Esophagus muscularis mucosa (tissue), 4 donors: ENCODE results near the gene PHC2. TPM values are rescaled to one million over a fixed set of nuclear protein-coding genes. Genes with fewer than 3 reads are reported as not detected.

Experiments used
- DNase-seq: peaks from one replicate; pipeline ENCODE4 v3.0.0-alpha.2; 2017; ENCODE audit errors: extremely low spot score
- H3K27ac ChIP-seq, 4 donors: fragments of 200-600 bp; sonication (generic); replicated peaks in 1 of 4; 1 replicate in 3 of 4; 2 replicates in 1 of 4; pipeline ENCODE4 v1.5.1; 2016 to 2019; ENCODE audit warnings: mild to moderate bottlenecking in 1 of 4
- H3K27me3 ChIP-seq, 4 donors: fragments of 200-600 bp; sonication (generic); one replicate each; pipeline versions ENCODE4 v1.5.1 to v1.6.0; 2016 to 2019
- H3K36me3 ChIP-seq, 4 donors: fragments of 200-600 bp; sonication (generic); one replicate each; pipeline ENCODE4 v1.5.1; 2016 to 2019
- H3K4me1 ChIP-seq, 4 donors: fragments of 200-600 bp; sonication (generic); one replicate each; pipeline ENCODE4 v1.5.1; 2016 to 2019
- H3K4me3 ChIP-seq, 4 donors: fragments of 200-600 bp; sonication (generic); 1 replicate in 2 of 4; 2 replicates in 2 of 4; pipeline ENCODE4 v1.5.1; 2016 to 2019; ENCODE audit warnings: mild to moderate bottlenecking in 4 of 4, moderate library complexity in 1 of 4
- H3K9me3 ChIP-seq, 4 donors: fragments of 200-600 bp; sonication (generic); 1 replicate in 3 of 4; 2 replicates in 1 of 4; pipeline ENCODE4 v1.5.1; 2016 to 2019
- EP300 ChIP-seq: sonication (generic); formaldehyde crosslinking; IDR thresholded peaks from one replicate; pipeline ENCODE4 v1.6.1; 2017; ENCODE audit warnings: antibody characterized with exemption
- POLR2A ChIP-seq: fragments of 450-650 bp; IDR thresholded peaks from one replicate; pipeline ENCODE4 v1.6.1; 2017; ENCODE audit warnings: antibody characterized with exemption, moderate library complexity, mild to moderate bottlenecking, low read depth
- POLR2AphosphoS5 ChIP-seq, 2 donors: sonication (generic); formaldehyde crosslinking; IDR thresholded peaks; one replicate each; pipeline ENCODE4 v1.6.1; 2017; ENCODE audit warnings: antibody characterized with exemption in 2 of 2
- WGBS: methylation state at CpG from one replicate; pipeline ENCODE4 v1.1.5; 2018; 5-methylcytosine and 5-hydroxymethylcytosine counted together
- intact Hi-C: fragments of 100-400 bp; cut with DNase I; formaldehyde crosslinking; loops from one replicate; pipeline ENCODE4 v1.15.1; 2023
- total RNA-seq, 4 donors: library from RNA; depleted of rRNA; stranded (reverse); fragments of >200 nt; gene quantifications; one replicate each; pipeline versions ENCODE4 v1.1.0 to v1.2.1, GENCODE V29; 2016
- TF ChIP-seq, protein P1 (sequence below), 3 experiments: fragments of 200-600 bp in 2 of 3; fragments of 450-650 bp in 1 of 3; sonication (generic) in 2 of 3; IDR thresholded peaks; one replicate each; pipeline ENCODE4 v1.5.1; 2017 to 2019; ENCODE audit warnings: antibody characterized with exemption in 3 of 3, mild to moderate bottlenecking in 2 of 3, moderate library complexity in 1 of 3

PHC2 gene
- total RNA-seq, 4 donors from 2014 or later: 104 to 274 (median 201) TPM

GRCh38 chr1:33456502-33456886 lies 25.6 kb upstream of the PHC2 start:
- WGBS: 84% methylated on average over 6 of the region's 6 CpGs
- intact Hi-C loops: no loop called here
- TF ChIP-seq, protein P1, sequence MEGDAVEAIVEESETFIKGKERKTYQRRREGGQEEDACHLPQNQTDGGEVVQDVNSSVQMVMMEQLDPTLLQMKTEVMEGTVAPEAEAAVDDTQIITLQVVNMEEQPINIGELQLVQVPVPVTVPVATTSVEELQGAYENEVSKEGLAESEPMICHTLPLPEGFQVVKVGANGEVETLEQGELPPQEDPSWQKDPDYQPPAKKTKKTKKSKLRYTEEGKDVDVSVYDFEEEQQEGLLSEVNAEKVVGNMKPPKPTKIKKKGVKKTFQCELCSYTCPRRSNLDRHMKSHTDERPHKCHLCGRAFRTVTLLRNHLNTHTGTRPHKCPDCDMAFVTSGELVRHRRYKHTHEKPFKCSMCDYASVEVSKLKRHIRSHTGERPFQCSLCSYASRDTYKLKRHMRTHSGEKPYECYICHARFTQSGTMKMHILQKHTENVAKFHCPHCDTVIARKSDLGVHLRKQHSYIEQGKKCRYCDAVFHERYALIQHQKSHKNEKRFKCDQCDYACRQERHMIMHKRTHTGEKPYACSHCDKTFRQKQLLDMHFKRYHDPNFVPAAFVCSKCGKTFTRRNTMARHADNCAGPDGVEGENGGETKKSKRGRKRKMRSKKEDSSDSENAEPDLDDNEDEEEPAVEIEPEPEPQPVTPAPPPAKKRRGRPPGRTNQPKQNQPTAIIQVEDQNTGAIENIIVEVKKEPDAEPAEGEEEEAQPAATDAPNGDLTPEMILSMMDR (IDR thresholded peaks at IDR 0.05): no peak
- TF ChIP-seq POLR2A (no peak), POLR2AphosphoS5 (IDR thresholded peaks at IDR 0.05) (no peak), EP300 (no peak)
- Histone ChIP-seq H3K9me3 (no peaks in the 10 kb centered on the region), H3K36me3 (no peaks in the 10 kb centered on the region), H3K27me3 (no peaks in the 10 kb centered on the region), H3K27ac (peak overlapping the region in 3 of 4 donors; percentile 32 to 60 (median 43)), H3K4me1 (peaks cover 21 to 47% (median 41%) of the 10 kb centered on the region in 4 donors), H3K4me3 (no peak overlapping the region)
- no peak for DNase-seq

DNA sequence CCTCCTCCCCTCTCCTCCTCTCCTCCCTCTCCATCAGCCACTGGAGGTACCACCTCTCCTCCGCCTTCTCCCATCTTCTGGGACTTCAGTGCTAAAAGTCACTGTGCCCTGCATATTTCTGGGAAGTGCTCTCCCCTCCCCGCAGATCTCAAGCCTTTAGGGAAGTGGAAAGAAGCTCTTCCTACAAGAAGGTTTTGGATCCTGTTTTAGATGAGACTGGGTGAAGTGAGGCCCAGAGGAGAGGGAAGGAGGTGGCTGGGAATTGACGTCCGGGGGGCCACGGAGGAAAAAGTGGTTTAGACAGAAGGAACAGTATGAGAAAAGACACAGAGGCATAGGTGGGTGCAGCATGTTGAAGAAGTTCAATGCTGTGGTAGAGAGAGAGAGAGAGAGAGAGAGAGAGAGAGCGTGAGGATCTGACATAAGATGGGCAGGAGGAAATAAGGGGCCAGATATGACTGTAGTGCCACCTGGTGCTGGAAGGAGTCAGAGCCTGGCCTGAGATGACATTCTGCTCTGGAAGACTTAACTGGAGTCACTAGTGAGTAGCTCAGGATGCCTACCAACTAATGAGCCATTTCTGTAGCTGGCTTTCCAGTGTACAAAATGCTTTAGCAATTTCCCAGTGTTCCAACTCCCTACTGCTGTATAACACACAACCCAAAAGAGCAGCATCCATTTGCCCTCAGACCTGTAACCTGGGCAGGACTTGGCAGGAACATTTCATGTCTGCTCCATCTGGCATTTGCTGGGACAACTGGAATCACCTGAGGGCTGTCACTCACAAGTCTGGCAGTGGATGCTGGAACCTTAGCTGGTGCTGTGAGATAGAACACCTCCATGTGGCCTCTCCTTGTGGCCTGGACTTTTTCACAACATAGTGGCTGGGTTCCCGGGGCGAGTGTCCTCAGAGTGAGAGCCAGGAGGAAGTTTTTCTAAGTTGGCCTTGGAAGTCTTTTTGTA lies 24.9 kb upstream of the PHC2 start:
- Histone ChIP-seq H3K36me3 (no peaks in the 10 kb centered on the region), H3K4me3 (no peak overlapping the region), H3K27ac (peak overlapping the region in 3 of 4 donors; percentile 32 to 60 (median 43)), H3K9me3 (no peaks in the 10 kb centered on the region), H3K27me3 (no peaks in the 10 kb centered on the region), H3K4me1 (peaks cover 17 to 40% (median 34%) of the 10 kb centered on the region in 4 donors)
- intact Hi-C loops: no loop called here
- no peak for DNase-seq
- WGBS: 49% methylated on average over 8 of the region's 8 CpGs
- TF ChIP-seq, protein P1 (IDR thresholded peaks at IDR 0.05): peak; percentile 60 to 67 (median 62)
- no peak for TF ChIP-seq EP300

DNA sequence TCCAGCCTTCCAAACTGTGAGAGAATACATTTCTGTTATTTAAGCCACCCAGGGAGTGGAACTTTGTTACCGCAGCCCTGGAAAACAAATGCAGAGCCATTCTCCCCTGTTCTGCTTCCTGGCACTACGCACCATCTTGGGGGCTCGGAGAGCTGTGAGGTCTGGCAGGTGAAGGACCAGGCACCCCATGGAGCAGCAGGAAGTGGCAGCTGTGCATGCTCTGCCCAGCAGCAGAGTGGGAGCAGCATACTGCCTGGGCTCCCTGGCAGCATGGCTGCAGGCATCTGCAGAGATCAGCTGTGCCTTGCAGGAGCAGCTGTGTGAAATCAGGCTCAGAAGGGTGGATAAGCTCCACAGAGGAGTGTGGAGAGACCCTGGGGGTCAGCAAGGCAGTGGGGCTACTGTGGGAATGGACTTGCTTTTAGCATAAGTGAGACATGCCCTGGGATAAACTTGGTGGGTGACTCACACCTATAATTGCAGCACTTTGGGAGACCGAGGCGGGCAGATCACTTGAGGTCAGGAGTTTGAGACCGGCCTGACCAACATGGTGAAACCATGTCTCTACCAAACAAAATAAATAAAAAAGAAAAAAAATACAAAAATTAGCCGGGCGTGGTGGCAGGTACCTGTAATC lies 23.9 kb upstream of the PHC2 start:
- Histone ChIP-seq H3K27ac (no peak overlapping the region), H3K4me3 (no peak overlapping the region), H3K36me3 (no peaks in the 10 kb centered on the region), H3K27me3 (no peaks in the 10 kb centered on the region), H3K9me3 (no peaks in the 10 kb centered on the region), H3K4me1 (peaks cover 9 to 30% (median 24%) of the 10 kb centered on the region in 4 donors)
- TF ChIP-seq, protein P1 (IDR thresholded peaks at IDR 0.05): no peak
- no peak for TF ChIP-seq EP300
- no peak for TF ChIP-seq POLR2AphosphoS5 (IDR thresholded peaks at IDR 0.05)
- no peak for TF ChIP-seq POLR2A
- intact Hi-C loops: no loop called here
- 92% methylated on average over 8 of the region's 8 CpGs for WGBS
- DNase-seq: no peak

DNA sequence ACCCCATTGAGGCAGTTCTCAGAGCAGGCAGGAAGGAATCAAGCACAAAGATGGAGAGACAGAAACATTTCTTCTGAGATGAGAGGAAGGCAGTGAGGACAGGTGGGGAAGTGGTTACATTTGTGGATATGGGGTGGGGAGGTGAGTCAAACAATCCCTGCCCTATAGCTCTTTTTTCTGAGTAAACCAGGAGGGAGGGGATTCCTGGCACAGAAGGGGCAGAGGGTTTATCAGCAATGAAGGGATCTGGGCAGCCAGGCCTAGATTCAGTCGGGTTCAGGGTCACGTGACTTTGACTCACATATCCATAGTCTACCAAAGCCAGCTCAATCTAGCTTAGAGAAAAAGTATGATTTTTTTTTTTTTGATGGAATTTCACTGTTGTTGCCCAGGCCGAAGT lies 15.7 kb upstream of the PHC2 start:
- Histone ChIP-seq H3K4me1 (peaks cover 5 to 14% (median 7%) of the 10 kb centered on the region in 4 donors), H3K27ac (no peak overlapping the region), H3K36me3 (no peaks in the 10 kb centered on the region), H3K4me3 (no peak overlapping the region), H3K9me3 (no peaks in the 10 kb centered on the region), H3K27me3 (no peaks in the 10 kb centered on the region)
- intact Hi-C loops: no loop called here
- 78% methylated on average over 3 of the region's 3 CpGs for WGBS
- DNase-seq: no peak
- TF ChIP-seq POLR2A (no peak), EP300 (no peak), POLR2AphosphoS5 (IDR thresholded peaks at IDR 0.05) (no peak)
- TF ChIP-seq, protein P1 (IDR thresholded peaks at IDR 0.05): no peak
